Left cardiac atrium (tissue), 4 donors: Measurements from ENCODE around the gene KCNIP1. TPM values are rescaled to one million over a fixed set of nuclear protein-coding genes. Genes with fewer than 3 reads are reported as not detected.

Experiments used
- ATAC-seq, 2 donors: fragments of 200-7000 bp; cut with Tn5 transposase; one replicate each; pipeline ENCODE4 v1.9.1; 2020; ENCODE audit warnings: mild to moderate bottlenecking in 2 of 2, moderate library complexity in 2 of 2
- DNase-seq: peaks from one replicate; pipeline ENCODE4 v3.0.0-alpha.2; 2020
- intact Hi-C, 2 donors: fragments of 100-400 bp; cut with DNase I; formaldehyde crosslinking; loops; one replicate each; pipeline versions ENCODE4 v1.14.1 to v1.15.1; 2022 to 2023
- total RNA-seq, 2 donors: library from RNA; stranded (reverse); fragmentation: NEBNext Ultra II Directional; extraction: Animal tissue kit (Norgen Biotek cat#: 25700); gene quantifications; one replicate each; pipeline ENCODE4 v1.2.1, GENCODE V29; 2021
- donor health status: DM: no; HTN: yes; CAD: no.
- donor health status: DM: no; HTN: yes; CAD: no; lungs with severe emphysema.
- donor health status: DM: yes; HTN: yes; CAD: no.
- donor health status: Dilated cardiomyopathy.

KCNIP1 gene
- total RNA-seq, 2 donors from 2014 or later, result not detected

DNA sequence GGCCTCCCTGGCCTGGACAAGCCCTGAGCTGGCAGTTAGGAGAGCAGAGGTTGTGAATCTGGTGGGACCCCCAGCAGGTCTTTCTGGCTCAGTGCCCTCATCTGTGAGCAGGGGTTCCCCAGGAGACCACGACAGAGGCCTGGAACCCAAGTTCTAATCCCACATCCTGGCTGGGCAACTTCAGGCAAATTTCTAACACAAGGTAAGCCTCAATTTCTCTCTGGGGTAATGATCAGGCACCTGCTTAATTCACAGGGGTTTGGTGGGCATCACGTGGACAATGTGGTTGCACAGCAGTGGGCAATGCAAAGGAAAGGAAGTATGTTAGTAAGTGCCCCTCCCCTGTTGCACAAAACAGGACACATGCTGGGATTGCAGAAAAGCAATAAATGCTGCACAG, 1.9 kb upstream of the KCNIP1 start:
- intact Hi-C loops, result no loop called here
- ATAC-seq, result no peak
- no peak for DNase-seq

DNA sequence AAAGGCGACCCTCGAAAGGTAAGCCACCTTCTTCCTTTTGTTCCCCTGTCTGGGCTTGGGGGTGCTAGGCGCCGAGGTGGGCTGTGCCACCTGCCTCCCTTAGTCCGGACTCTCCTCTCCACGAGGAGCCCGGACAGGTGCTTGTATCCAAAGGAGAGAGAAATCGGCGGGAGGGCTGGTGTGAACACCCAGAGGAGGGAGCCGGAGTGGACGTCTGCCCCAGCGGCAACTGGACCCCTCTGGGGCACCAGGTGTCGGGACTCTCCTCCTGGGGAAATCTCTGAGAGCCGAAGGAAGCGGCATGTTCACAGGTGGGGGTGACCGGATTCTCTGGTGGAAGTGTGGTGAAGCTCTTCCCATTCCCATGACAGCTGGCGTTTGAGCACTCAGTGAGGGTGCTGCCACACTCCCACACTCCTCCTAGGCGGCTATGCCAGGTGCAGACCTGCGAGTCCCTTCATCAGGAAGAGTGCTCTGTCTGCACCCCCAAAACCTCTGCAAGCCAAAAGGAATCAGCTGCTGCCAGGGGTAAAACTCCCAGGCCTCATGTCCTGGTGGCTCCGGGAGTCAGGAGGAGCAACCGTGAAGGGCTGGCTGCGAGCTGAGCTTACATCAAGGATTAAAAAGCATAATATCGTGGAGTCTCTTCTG, 921 bp downstream of the KCNIP1 start:
- intact Hi-C loops, result no loop called here
- ATAC-seq (no peak), DNase-seq (no peak)

DNA sequence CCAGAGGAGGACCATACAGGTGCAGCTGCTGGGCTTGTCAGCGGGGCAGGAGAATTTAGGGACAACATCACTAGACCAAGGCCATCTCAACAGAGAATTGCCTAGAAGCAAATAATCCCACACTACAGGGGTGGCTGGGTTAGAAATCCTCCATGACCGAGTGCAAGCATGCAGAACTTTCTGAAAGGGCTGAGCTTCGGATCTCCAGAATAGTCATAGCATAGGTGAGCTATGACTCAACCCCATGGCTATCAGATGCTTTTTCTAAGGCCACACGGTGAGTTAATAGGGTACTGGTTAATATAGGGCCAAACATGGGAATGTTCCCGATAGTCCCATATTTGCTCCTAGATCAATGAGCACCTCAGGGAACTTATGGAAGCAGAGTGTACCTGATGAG, 4.2 kb downstream of the KCNIP1 start:
- DNase-seq, result no peak
- intact Hi-C loops, result no loop called here
- no peak for ATAC-seq

DNA sequence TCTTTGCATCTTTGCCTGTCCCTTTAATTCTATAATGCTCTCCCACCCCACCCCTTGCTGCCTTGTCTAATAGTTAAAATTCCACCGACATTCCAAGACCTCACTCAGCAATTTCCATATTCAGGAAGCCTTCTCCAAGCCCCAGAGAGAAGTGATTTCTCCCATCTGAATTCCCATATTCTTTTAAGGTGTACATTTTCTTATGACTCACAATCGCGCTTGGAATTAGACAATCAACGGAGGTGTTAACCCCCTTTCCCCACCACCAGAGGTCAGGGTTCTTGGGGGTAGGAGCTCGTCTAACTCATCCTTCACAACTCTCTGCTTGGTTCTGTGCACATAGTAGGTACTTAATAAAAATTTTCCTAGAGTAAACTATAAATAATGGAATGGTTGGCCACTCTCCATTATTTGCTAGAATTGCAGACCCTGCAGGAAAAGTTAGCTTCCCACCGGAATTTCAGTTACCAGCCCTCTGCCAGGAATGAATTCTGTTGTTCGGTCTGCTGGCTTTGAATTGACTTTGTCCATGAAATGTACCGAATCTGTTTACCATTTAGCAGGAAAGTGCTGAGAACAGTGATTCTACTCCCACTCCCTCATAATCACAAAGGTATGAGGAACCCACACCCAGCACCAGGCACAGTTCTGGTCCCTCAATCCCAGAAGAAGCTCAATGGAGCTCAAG, 5.0 kb downstream of the KCNIP1 start:
- ATAC-seq (no peak), DNase-seq (no peak)
- intact Hi-C loops, result no loop called here

DNA sequence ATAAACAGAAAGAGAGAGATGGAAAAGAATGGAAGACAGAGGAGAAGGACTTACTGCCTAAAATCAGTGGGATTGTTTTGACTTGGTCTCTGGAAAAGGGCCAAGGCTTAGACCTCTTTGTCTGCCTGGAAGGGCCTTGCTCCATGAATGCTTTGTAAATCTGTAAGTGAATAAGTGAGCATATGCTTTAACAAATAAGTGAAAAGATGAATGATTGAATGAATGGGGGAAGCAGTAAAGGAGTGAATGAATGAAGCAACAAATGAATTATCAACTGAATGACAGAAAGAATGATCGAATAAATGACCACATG, 5.5 kb downstream of the KCNIP1 start:
- ATAC-seq (no peak), DNase-seq (no peak)
- intact Hi-C loops, result no loop called here

DNA sequence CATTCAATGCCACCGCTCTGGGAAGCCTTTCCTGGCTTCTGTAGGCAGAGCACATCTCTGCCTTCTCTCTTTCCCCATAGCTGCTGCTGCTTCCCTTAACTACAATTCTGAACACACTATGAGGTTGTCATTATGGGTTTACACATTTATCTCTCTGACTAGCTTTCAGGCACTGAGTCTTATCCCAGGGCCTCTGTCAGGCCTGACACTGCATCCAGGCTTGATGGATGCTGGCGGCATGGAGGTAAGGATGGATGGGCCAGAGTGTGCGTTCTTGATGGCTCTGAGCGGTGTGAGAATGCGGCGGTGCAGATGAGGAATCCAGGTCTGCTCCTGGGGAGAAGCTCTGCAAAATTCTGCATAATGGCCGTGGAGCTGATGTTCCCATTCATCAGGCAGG, 6.3 kb downstream of the KCNIP1 start:
- DNase-seq, result no peak
- intact Hi-C loops, result no loop called here
- no peak for ATAC-seq

DNA sequence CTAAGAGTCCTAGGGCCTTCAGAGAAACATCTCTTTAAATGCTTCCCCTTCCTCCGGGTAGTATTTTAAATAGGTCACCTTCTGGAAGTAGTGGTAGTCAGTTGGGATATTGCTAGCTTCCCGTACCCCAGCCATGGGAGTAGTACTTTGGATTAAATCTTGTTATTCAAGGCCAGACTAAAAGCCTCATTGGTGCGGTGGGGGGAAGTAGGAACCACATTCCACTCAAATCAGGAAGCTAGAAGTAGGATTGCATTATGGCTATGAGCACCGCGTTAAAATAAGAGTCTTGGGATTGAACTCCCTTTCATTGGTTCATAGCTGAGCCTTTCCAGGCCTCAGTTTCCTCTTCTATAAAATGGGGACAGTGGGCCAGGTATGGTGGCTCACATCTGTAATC, 6.7 kb downstream of the KCNIP1 start:
- no peak for ATAC-seq
- intact Hi-C loops, result no loop called here
- DNase-seq, result no peak

DNA sequence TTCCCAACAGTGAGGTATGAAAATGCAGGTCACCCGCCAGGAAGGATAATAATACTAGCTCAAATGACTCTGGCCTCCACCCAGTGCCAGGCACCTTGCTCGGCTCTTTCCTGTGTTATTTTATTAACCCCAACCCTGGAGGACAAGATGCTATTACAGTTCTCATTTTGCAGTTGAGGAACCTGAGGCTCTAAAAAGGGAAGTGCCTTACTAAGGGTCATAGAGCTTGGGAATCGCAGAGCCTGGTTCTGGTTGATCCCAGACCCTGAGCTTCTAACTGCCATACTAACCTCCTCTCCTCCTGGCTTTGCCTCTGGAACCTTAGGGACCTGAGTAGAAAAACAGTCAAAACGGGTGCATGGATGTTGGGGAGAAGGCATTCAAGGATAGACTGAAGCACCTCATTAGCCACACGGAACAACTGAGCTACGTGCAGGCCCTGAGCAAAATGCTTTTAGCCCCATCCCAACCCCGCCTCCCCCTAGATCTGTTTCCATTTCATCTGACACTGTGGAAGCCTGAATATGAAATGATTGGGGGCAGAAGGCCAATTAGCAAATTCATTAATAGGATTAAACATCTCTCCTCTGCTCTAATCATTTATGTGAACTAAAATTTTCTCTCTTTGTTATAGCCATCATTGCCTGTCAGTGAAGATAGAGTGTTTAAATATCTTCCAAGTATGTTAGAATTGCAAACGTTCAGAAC, 7.9 kb downstream of the KCNIP1 start:
- ATAC-seq, result no peak
- DNase-seq, result no peak
- intact Hi-C loops, result no loop called here

DNA sequence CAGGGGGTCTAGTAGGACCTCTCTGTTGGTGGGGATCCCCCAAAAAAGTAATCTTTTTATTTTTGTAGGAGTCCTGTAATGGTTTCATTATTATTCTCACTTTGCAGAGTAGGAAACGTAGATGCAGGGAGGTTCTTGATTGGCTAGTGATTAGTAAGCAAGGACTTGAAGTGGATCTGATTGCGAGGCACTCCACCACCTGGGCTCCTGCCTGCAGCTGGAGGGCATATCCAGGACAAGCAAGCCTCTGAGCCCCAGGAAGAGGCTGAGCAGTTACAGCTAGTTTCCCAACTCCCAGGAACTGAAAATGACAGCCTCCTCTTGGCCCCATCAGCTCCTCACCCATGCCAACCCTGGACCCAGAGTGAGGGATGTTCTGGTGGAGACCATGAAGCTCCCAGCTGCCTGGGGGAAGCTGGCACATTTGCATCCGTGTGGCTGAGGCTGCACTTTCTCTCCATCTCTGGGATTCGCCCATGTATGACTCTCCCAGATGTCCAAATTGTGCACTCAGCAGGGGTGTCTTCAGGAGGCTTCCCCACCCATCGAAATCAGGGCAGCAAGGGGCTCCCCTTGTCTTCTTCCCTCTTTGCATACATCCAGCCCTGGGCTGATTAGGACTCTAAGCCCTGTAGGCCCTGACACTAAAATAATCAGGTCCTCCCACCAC, 10.2 kb downstream of the KCNIP1 start:
- intact Hi-C loops, result no loop called here
- DNase-seq, result no peak
- ATAC-seq, result no peak

DNA sequence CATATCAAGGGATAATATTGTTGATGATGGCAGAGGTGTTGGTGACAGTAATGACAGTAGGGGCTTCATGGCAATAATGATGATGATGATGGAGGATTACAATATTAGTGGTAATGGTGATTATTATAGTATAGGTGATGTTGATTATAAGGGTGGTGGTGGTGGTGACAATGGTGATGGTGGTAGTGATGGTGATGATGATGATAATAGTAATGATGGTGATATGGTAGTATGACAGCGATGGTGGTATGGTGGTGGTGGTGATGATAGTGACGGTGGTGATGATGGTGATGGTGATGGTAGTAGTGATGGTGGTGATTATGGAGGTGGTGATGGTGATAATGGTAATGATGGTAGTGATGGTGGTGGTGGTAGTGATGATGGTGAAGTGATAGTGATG, 13.6 kb downstream of the KCNIP1 start:
- intact Hi-C loops, result no loop called here
- DNase-seq (no peak), ATAC-seq (no peak)

DNA sequence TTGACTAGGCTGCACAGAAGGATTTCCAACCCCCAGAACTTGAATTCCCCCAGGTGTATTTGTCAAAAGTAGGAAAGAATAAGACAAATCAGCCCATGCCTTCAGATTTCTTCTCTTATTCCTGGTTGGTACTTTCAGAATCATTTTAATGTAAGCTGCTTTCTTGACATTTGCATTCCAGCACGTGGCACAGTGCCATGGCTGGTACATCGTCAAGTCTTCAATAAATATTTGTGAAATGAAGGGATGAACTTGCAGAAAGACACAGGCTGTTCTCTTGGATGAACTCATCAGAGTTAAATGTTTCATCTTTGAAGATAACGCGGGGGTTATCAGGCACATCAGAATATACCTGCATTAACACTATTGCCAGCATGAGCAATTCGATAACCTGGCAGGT, 14.5 kb downstream of the KCNIP1 start:
- DNase-seq (no peak), ATAC-seq (no peak)
- intact Hi-C loops, result no loop called here

DNA sequence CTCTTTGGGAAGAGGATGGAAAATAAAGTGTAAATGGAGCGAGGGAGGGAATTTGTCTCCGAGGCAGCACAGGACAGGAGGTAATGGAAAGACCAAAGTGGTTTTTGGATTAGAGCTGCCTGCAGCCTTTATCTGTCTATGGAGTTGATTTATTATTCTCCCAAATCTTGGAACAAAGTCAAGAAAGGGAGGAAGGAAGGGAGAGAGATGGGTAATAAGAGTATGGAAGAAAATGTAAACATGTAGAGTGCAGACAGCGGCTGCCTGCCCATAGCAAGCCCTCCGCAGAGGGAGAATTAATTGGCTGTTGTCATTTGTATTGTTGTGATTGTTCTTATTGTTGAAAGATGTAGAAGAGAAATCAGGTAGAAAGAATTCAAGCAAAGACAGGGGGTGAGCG, 15.7 kb downstream of the KCNIP1 start:
- intact Hi-C loops, result no loop called here
- no peak for DNase-seq
- ATAC-seq, result no peak

DNA sequence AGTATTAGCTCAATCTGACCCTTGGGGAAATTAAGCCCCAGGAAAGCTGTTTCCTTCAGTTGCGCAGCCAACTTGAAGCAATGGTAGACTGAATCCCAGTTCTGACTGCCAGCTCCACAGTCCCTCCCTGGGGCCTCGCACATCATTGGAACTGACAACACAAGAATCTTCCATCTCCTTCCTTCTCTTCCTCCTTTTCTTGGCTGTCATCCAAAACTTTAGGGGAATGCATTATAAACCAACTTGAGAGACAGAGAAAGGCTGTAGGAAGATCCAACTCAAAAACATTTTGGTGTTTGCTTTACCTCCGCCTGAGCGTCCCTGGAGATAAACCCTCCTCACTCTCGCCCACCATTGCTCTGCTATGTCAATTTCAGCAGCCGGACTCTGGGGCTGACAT, 16.6 kb downstream of the KCNIP1 start:
- DNase-seq, result no peak
- intact Hi-C loops, result no loop called here
- ATAC-seq, result no peak

DNA sequence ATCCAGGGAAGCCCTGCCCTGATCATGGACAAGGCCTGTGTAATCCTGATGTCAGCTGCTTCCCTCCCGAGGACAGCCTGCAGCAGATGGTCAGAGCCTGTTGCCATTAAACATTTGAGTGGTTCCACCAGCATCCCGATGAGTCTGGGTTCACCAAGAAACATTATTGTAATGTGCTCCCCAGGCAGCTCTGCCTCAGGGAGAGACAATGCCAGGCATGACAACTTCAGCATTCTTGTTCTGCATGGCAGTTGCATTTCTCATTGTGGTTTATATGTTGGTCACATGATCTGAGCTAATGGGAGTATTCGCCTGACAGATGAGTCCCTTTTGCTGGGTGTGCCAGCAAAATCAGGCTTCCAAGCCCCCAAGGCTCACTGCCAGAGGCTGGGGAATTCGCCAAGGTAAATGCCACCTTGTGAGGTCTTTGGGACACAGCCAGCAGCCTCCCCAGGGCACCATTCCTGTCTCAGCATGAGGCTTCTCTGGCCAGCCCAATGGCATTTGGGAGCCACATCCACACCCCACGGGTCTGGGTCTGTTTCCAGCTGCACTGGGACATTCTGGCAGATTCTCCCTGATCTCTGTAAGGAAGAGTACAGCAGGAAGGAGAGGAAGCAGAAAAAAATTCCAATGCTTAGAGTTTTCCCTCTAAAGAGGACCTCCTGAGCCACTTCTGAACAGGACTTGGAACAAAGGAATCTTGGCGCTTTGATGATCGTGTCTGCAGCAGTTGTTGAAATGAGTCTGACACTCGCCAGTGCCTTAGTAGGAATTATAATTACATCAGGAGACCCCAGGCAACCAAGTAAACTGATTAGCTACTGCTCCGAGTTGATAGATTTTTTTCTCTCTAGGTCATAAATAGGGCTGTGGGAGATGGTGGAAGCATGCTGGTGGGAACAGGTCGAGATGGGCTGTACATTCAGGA, 18.7 kb downstream of the KCNIP1 start:
- intact Hi-C loops, result no loop called here
- no peak for DNase-seq
- ATAC-seq, result no peak

DNA sequence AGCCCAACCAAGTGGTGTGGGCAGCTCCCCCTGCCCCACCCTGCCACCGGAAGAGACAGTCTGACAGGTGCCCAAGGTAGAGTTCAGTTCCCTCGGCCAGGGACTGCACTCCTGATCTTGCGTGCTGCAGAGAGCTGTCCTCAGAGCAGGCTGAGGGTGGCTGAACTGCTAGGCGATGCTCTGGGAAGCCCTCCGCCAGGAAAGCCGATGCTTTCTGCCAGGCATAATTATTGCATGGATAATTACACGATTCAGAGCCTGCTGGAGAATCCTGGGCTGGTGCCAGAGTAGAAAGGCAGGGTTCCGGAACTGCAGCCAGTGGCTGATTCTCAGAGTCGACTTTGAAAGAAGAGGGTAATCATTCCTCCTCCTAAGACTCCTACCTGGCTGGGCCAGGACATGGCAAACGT, 19.3 kb downstream of the KCNIP1 start:
- DNase-seq (no peak), ATAC-seq (no peak)
- intact Hi-C loops, result no loop called here

DNA sequence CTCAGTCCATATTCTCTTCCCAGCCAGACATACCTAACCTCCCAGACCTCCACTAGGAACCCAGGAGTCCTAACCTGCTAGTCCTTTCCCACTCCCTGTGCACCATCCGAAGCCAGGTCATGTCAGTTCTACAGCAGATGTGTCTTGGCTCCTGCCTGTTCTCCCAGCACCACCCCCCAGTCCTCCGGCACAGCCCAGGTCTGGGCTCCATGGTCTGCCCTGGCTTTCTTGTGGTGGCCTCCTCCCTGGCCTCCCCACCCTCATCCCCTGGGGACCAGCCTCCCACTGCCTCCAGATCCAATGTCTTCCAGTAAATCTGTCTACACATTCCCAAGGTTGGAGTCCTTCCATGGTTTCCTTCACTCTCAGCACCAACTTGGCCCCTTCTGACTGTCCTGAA, 20.0 kb downstream of the KCNIP1 start:
- ATAC-seq, result no peak
- DNase-seq, result no peak
- intact Hi-C loops, result no loop called here

DNA sequence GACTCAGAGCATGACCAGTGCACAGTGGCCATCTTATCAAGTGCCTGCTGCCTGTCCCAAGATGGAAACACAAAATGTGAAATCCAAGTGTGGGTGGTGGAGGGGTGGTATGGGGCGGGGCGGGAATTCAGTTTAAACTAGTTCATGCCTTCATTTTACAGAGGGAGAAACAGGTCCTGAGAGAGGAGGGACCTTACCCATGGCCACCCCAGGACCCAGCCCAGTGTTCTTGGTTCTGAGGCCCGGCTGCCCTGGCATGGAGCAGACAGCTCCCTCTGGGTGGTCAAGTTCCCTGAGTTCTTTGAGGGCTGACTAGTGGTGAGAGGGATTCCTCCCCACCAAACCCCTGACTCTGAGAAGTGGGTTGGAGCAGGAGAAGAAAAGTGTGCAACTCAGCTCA, 20.8 kb downstream of the KCNIP1 start:
- intact Hi-C loops, result no loop called here
- DNase-seq, result no peak

DNA sequence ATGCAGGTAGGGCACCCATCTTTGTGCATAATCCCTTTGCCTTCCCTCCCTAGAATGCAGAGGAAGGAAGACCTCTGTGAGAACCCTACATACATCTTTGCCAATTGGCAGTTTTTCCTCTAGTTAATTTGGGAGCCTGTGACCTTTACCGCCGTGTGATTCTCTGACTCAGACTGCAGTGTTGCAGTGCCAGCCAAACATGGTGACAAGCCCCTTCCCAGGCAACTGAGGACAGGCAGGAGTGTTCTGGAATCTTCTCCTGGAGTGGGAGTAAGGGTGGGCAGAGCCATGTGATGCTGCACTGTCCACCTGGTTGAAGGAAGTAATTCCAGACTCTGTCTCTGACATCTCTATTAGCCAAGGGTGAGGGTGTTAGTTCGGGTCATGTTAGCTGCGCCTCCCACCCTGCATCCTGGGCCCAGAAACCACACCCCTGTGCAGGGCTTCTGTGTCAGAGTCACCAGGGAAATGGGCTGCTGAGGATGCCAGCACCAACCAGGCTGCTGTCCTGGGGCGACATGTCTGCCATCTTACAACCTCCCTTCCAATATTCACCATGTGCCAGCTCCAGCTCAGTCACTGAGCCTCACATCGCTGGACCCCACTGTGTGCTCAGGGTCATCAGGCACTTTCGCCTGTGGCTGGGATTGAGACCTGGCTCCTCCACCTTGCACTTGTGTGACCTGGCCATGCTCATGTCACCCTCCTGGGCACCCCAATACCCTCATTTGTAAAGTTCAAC, 21.8 kb downstream of the KCNIP1 start:
- ATAC-seq (peak; percentile 27 to 28), DNase-seq (no peak)
- intact Hi-C loops, result no loop called here

More for the DNA sequence above, 20.8 kb downstream of the KCNIP1 start:
- ATAC-seq, result no peak

DNA sequence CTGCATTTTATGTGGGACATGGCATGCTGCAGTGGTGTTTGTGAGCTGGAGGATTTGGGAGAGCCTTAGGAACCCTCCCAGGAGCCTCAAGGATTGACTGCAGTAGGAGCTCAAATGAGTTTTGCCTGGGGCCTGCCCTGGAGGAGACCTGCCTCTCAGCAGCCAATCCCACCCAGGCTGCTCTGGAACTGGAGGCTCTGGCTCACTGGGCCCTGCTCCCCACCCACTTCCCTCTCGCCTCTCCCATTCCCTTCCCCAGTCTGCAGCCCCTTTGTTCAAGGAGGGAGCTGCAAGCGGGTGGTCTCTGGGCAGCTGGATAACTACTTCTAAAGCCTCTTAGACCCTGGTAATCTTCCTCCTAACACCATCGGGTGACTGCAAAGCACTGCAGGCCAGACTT, 24.2 kb downstream of the KCNIP1 start:
- ATAC-seq (no peak), DNase-seq (no peak)
- intact Hi-C loops, result no loop called here
